Endometrium (tissue), 2 donors: ENCODE measurements around the gene NGRN.

Experiments
- FAIRE-seq: peaks from 2 replicates; lab custom pipeline; 2012; peaks lifted over from hg19 to GRCh38; lab: Jason Lieb, UNC
- donor health status: control.
- donor health status: control.

NGRN gene, protein sequence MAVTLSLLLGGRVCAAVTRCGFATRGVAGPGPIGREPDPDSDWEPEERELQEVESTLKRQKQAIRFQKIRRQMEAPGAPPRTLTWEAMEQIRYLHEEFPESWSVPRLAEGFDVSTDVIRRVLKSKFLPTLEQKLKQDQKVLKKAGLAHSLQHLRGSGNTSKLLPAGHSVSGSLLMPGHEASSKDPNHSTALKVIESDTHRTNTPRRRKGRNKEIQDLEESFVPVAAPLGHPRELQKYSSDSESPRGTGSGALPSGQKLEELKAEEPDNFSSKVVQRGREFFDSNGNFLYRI

DNA sequence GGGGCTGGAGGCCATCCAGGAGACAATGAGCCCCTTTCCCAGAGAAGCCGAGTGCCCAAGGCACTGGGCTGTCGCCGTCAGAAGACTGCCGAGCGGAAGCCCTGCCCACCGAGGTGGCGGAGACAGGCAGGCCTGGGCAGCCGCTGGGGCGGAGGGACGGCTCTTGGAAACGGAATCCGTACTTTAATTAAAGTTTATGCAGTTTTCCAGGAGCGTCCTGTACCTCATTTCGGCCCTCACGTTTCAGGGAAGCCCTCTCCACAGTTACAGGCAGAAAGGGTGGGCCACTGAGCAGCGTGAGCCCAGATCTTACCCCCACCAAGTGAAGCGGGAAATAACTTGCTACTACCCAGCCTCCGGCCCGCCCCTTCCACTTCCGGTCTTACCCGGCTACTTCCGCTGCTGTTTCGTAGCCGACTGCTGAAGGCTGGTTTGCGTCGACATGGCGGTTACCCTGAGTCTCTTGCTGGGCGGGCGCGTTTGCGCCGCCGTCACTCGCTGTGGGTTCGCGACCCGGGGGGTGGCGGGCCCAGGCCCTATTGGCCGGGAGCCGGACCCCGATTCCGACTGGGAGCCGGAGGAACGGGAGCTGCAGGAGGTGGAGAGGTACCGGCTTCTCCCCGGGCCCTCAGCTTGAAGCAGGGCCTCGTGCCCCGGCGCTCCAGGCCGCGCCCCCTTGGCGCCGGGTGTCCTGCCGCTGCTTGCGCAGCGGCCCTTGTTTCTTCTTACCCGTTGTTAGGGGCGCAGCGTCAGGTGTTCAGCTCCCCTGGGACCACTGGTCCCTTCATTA lies at the start of gene NGRN:
Gene NGRN, plus strand, starts transcription at position 402 of the 790 bp plus-strand sequence. Its CDS starts 41 bp downstream, at position 443.
- no peak for FAIRE-seq

DNA sequence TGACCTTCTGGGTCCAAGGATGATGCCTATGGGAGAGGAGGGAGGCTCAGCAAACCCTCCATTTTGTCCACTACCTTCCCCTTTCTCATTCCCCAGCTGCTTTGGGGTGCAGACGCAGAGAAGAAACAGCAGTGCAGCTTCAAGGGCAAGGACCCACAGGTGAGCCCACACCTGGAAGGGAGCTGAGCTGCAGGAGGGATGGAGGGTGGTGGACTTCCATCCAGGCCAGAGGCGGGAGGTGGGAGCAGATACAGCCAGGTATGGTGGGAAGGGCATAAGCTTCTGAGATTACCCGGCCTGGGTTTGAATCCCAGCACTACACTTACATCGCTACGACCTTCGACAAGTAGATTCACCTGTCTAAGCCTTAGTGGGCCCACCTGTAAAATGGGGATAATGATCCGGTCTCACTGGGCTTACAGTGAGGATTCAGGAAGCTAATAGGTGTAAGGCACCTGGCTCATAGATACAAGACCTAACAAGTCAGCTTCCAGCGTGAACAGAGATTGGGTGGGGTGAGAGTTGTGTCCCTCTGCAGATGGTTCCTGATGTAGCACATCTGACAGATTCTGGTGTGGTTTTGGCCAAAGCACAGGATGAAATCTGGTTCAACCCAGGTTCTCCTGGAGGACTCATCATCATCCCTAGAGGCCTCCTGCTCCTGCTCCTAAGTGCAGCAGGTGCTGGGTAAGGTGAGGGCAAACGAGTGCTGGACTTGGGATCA lies 47.6 kb upstream of the NGRN start:
- FAIRE-seq: no peak

DNA sequence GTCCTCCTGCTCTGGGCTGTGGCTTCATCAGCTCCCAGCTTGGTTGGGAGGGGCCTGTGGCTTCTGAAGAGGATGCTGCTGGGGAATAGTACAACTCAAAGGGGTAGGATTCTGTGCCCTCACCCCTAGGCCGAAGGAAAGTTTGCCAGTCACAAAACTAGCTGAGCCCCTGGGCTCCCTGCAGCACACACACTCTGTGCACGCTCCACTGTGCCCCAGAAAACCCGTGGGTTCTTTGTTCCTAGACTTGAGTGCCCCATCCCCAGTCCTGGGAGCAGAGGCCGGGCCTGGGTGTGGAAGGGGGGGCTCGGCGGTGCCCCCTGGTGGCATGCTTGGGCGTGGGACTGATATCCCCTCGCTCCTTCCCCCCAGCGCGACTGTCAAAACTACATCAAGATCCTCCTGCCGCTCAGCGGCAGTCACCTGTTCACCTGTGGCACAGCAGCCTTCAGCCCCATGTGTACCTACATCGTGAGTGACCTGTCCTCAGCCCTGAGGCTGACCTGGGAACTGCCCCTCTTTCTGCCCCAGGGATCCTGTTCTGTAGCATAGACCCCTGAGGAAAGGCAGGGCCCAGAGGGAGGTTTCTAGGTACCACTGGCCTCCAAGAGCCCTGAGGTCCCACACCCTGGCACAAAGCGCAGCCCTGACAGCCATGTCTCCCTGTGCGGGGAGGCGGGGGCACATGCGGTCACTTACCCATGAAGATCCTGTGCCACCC lies 45.9 kb upstream of the NGRN start:
- no peak for FAIRE-seq

DNA sequence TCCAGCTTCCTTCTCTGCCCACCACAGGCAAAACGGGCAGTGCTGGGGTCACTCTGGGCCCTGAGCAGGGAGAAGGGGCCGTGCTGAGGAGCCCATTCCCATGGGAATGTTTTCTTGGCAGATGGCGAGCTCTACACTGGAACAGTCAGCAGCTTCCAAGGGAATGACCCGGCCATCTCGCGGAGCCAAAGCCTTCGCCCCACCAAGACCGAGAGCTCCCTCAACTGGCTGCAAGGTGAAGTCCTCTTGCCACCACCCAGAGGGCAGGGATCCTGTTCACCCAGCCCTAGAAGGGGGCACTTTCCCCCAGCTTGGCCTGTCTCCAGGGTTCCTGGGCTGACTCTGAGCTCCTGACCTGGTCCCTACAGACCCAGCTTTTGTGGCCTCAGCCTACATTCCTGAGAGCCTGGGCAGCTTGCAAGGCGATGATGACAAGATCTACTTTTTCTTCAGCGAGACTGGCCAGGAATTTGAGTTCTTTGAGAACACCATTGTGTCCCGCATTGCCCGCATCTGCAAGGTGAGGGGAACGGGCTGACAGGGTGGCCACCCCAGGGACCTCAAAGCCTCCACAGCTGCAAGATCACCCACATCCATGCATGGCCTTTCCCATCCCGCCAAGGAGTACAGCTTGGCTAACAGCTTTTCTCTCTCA lies 44.1 kb upstream of the NGRN start:
- FAIRE-seq: no peak

DNA sequence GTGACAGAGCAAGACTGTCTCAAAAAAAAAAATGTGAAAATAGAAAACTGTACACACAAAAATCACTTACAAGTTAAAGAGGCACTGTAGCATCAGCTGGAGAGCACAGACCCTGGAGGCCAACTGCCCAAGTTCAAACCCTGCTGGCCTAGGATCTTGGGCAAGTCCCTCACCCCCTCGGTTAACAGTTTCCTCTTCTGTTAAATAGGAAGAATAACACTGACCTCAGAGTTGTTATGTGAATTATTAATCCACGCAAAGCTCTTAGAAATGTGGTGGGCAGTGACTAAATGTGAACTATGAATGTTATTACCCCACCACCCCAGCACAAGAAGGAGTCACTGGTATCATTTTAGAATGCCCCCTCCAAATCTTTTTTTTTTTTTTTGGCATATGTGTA lies 42.9 kb upstream of the NGRN start:
- no peak for FAIRE-seq

DNA sequence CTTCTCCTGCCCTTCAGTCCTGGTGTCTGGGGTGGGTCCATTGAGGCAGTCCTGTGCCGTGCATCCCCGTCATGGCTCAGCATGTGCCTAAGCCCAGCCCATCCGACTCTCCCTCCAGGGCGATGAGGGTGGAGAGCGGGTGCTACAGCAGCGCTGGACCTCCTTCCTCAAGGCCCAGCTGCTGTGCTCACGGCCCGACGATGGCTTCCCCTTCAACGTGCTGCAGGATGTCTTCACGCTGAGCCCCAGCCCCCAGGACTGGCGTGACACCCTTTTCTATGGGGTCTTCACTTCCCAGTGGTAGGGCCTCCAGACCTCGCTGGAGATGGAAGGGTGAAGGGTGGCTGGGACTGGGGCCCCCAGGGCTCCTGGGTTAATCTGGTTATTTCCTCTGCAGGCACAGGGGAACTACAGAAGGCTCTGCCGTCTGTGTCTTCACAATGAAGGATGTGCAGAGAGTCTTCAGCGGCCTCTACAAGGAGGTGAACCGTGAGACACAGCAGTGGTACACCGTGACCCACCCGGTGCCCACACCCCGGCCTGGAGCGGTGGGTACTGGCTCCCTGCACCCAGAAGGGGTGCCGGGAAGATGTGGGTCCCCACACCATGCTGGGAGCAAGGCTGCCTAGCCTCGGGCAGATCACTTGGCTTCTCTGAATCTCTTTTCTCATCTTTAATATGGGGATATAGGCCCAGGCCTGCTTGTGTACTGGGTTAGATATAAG lies 41.9 kb upstream of the NGRN start:
- no peak for FAIRE-seq

DNA sequence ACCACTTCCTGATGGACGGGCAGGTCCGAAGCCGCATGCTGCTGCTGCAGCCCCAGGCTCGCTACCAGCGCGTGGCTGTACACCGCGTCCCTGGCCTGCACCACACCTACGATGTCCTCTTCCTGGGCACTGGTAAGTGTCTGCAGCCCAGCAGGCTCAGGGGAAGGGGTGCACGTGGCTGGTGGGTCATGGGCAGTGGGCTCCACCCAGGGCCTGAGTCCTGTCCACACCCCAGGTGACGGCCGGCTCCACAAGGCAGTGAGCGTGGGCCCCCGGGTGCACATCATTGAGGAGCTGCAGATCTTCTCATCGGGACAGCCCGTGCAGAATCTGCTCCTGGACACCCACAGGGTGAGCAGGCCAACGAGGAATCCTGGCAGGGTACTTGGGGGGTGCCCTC lies 40.4 kb upstream of the NGRN start:
- no peak for FAIRE-seq

DNA sequence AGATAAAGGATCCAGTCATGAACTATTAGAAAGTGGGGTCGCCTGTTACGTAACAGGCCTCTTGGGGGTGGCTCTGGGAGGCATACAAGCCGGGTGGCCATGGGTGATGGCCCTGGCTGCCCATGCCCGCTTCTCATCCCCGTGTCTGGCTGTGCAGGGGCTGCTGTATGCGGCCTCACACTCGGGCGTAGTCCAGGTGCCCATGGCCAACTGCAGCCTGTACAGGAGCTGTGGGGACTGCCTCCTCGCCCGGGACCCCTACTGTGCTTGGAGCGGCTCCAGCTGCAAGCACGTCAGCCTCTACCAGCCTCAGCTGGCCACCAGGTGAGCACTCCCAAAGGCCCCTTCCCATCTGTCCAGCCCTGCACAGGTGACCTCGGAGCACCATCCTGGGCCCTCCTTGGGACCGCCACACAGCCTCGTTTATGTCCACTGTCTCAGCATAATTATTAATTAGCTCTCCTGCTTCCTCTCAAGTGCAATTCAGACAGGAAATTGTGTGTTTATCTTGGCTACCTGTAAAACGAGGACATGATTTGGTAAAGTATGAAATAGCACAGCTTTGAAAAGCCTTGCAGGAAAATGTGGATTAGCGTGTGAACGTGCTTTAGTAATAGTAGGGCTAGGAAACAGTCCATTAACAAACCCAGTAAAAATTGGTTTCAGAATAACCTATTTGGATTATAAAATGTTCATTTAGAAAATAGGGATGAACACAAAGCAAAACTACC lies 39.8 kb upstream of the NGRN start:
- no peak for FAIRE-seq

DNA sequence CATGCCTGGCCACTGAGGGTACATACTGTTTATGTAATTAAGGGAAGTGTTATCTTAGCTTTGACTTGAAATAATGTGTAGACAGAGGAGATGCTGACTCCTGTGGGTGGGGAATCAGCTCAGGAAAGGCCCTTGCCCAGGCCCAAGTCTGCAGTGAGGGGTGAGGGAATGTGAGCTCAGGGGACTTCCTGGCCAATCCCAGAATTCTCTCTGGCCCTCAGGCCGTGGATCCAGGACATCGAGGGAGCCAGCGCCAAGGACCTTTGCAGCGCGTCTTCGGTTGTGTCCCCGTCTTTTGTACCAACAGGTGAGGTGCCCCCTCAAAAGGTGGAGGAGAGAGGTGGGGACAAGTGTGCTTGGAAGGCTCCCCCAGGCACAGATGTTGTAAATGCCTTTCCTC lies 38.1 kb upstream of the NGRN start:
- no peak for FAIRE-seq

DNA sequence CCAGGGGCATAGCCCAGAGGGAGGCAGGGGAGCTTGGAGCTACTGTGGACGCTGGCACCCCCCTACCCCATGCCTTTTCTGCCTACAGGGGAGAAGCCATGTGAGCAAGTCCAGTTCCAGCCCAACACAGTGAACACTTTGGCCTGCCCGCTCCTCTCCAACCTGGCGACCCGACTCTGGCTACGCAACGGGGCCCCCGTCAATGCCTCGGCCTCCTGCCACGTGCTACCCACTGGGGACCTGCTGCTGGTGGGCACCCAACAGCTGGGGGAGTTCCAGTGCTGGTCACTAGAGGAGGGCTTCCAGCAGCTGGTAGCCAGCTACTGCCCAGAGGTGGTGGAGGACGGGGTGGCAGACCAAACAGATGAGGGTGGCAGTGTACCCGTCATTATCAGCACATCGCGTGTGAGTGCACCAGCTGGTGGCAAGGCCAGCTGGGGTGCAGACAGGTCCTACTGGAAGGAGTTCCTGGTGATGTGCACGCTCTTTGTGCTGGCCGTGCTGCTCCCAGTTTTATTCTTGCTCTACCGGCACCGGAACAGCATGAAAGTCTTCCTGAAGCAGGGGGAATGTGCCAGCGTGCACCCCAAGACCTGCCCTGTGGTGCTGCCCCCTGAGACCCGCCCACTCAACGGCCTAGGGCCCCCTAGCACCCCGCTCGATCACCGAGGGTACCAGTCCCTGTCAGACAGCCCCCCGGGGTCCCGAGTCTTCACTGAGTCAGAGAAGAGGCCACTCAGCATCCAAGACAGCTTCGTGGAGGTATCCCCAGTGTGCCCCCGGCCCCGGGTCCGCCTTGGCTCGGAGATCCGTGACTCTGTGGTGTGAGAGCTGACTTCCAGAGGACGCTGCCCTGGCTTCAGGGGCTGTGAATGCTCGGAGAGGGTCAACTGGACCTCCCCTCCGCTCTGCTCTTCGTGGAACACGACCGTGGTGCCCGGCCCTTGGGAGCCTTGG lies 37.4 kb upstream of the NGRN start:
- FAIRE-seq: no peak

DNA sequence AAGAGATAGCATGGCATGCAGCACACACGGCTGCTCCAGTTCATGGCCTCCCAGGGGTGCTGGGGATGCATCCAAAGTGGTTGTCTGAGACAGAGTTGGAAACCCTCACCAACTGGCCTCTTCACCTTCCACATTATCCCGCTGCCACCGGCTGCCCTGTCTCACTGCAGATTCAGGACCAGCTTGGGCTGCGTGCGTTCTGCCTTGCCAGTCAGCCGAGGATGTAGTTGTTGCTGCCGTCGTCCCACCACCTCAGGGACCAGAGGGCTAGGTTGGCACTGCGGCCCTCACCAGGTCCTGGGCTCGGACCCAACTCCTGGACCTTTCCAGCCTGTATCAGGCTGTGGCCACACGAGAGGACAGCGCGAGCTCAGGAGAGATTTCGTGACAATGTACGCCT lies 36.5 kb upstream of the NGRN start:
- FAIRE-seq: no peak

DNA sequence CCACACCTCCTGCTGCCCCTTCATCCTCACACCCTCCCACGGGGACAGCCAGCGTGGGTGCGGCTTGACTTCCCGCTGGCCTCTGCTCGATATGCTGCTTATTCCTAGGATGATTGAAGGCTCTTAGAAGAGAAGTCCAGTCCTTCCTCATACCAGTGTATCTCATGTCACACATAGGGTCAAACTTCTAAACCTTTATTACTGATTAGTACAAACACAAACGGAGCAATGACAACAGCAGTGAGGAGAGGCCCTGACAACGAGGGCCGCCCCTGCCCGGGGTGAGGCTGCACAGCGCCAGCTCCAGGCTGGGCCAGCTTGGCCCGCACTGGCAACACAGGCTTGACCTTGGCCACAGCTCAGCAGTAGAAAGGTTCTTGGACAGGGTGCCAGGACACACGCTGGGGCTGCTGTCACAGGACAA lies 35.4 kb upstream of the NGRN start:
- no peak for FAIRE-seq

DNA sequence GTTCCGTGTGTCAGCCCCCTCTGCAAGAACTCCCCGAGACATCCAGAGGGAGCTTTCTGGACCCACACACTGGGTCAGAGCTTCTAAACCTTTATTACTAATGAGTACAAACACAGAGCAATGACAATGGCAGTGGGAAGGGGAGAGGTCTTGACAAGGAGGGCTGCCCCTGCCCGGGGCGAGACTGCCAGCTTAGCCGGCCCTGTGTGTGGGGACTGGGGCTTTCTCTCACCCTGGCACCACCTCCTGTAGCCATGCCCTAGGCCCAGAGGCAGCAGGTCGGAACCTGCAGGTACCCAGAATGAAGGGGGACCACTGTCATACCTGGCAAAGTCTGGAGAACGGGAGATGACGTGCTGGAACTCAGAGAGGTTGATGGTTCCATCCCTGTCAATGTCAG lies 34.9 kb upstream of the NGRN start:
- no peak for FAIRE-seq

DNA sequence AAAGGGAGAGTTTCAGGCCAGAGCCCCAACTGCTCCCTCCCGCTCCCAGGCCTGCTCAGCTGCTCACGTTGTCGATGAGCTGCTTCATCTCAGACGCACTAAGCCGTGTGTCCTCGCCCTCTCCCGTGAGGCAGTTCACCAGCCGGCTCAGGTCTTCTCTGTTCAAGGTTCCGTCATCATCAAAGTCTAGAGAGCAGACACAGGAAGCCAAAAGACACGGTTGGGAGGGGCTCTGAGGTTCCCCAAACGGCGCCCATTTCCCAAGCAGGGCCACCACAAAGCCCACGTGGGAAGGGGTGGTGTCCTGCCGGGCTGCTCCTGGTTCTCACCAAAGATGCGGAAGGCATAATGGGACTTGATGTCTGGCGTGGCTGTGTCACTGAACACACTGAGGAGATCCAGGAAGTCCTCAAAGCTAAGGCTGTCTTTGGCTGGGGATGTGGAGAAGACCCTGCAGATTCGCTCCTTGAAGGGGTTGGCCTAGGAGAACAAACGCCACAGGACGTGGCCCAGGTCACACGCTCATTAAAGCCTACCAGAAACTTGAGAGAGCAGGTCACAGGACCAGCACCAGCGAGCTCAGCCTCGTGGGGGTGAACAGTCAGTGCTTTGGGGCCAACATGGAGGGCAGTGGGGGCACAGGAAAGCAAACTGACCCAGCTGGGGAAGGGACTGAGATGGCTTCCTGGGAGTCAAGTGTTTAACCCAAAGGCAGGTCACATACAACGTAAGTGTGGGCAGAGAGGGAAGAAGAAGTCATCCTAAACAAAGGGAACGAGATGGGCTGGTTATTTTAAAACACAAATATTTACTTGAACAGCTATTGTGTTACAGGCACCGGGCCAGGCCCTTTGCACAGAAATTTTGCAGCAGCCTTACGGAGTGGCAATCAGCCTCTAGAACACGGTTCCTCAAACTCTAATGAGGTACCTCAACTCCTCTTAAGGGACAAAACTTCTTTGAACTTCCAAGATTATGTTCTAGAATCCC lies 34.1 kb upstream of the NGRN start:
- no peak for FAIRE-seq

DNA sequence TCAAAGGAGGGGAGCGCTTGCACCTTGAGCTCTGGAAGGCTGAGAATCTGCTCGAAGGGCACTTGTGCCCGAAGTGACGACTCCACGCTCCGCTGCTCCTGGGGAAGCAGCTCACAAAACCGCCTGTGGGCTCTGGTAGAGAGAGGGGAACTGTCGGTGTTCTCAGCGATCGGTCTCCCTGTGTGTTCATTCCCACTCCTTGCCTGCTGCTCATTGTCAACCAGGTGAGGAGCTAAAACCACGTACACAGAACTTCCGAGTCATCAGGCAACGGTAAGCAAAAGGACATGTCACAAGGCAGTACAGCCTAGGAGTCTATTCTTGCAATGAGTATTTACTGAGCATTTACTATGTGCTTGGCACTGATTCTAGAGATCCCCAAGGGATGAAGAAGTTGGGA lies 33.3 kb upstream of the NGRN start:
- FAIRE-seq: no peak

DNA sequence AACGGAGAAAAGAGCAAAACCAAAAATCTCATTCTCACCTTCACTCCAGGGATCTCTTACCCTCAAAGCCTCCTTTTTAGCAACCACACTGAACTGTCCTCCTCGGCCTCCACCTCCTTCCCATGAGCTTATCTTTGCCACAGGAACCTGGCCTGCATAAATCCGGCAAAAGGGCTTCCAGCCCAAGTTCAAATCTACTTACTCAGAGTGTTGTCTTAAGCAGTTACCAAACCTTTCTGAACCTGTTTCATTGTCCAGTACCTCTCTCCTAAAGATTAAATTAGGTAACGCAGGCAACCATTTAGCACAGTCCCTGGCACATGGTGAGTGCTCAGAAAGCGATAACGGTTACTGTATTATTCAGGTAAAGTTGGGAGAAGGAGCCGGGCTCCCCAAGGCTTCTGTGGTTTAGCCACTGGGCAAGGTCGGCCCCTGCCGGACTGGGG lies 32.5 kb upstream of the NGRN start:
- FAIRE-seq: no peak

DNA sequence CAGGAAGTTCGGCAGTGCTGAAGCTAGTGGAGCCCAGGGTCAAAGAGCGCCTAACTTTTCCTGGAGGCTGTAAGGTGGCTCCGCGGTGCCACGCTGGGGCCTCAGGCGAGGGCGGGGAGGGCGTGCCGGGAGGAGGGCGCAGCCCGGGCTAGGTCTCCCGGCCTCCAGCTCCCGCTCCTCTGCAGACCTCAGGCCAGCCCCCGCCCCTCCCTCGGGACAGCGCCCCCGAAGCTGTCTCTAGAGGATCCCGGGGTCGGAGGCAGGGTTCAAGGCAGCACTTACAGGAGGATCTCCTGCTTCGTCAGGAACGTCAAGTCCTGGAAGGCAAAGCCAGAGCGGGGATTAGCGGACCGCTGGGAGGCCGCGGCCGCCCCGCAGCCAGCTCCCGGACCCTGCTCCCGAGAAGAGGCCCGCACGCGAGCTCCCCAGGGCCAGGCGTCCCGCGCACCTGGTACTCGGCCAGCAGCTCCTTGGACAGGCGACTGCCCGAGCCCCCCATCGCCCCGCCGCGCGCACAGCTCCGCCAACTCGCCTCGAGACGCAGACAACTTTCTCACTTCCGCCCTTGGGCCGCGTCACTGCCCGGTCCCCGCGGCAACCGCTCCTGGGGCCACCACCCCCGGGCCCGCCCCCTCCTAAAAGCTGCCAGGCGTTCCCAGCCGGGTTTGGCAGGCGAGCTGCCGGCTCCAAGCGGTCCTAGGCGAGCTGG lies 31.9 kb upstream of the NGRN start, which contains the start of gene CIB1:
Gene CIB1, minus strand, starts transcription at position 555 of the 709 bp plus-strand sequence. Its CDS starts 56 bp downstream, at position 499.
- FAIRE-seq: no peak
